Osteocyte (in vitro differentiated cells): ENCODE data around the gene RIMBP2. TPM values are rescaled to one million over a fixed set of nuclear protein-coding genes. Genes with fewer than 3 reads are reported as not detected.

ENCODE experiments used
- DNase-seq: peaks from one replicate; pipeline ENCODE4 v3.0.0; 2021; ENCODE audit warnings: mixed read lengths; ENCODE audit not compliant: unreplicated experiment; ENCODE audit errors: extremely low spot score
- H3K27ac Mint-ChIP-seq: one replicate; pipeline ENCODE4 v1.8.0; 2021; ENCODE audit warnings: mild to moderate bottlenecking, mixed read lengths; ENCODE audit not compliant: unreplicated experiment
- H3K27me3 Mint-ChIP-seq: one replicate; pipeline ENCODE4 v1.8.0; 2021; ENCODE audit warnings: mixed read lengths; ENCODE audit not compliant: unreplicated experiment
- H3K36me3 Mint-ChIP-seq: one replicate; pipeline ENCODE4 v1.8.0; 2021; ENCODE audit warnings: mixed read lengths; ENCODE audit not compliant: unreplicated experiment
- H3K4me1 Mint-ChIP-seq: one replicate; pipeline ENCODE4 v1.8.0; 2021; ENCODE audit warnings: mixed read lengths; ENCODE audit not compliant: unreplicated experiment
- H3K4me3 Mint-ChIP-seq: one replicate; pipeline ENCODE4 v1.8.0; 2021; ENCODE audit warnings: mild to moderate bottlenecking, moderate library complexity, mixed read lengths; ENCODE audit not compliant: unreplicated experiment
- H3K9me3 Mint-ChIP-seq: one replicate; pipeline ENCODE4 v1.8.0; 2021; ENCODE audit warnings: mixed read lengths; ENCODE audit not compliant: unreplicated experiment
- total RNA-seq: library from RNA; stranded (reverse); gene quantifications from 2 replicates; pipeline ENCODE4 v1.2.1, GENCODE V29; 2021
- TF ChIP-seq, protein P1 (sequence below): fragments of 200-600 bp; sonication (generic); IDR thresholded peaks from 2 replicates; pipeline ENCODE4 v1.5.0; 2021; ENCODE audit warnings: antibody characterized with exemption, mild to moderate bottlenecking, moderate library complexity

The RIMBP2 gene
- total RNA-seq, 1 donor from 2014 or later: 0.13 TPM

DNA sequence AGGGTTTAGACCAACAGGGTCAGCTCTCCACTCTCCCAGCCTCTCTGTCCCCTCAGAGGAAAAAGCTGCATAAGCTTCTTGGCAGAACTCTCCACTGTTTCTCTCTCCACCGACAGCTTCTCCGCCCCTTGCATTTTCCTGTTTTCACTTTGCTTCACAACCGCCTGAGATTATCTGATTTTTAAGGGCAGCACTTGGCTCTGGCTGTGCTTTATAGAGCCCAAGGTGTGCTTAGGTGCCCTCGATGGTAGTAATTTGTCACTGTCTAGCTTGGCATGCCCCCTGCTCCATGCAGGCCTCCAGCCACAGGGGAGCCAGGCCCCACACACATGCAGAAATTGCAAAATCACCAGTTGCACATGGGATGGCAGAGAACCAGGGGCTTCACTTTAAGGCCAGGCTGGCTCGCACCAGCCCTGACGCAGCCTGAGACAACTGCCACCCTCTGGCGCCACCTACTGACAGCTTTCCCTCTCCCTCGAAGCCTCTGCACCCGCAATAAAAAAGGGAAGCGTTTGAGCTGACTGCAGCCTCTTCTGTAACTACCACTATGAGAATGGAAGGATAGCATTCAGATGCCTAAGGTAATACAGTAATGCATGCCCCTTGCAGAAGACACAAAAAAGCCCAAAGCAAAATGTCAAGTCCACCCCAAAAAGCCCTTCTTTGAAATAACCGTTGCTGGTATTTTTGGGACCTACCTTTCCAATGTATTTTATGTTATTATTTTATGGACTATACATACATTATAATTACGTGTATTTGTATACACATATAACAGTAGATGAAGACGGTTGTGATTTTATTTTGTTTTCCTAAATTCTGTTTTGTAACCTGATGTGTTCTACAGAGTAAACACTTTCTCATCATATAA, 32.0 kb upstream of the RIMBP2 start:
- TF ChIP-seq, protein P1, sequence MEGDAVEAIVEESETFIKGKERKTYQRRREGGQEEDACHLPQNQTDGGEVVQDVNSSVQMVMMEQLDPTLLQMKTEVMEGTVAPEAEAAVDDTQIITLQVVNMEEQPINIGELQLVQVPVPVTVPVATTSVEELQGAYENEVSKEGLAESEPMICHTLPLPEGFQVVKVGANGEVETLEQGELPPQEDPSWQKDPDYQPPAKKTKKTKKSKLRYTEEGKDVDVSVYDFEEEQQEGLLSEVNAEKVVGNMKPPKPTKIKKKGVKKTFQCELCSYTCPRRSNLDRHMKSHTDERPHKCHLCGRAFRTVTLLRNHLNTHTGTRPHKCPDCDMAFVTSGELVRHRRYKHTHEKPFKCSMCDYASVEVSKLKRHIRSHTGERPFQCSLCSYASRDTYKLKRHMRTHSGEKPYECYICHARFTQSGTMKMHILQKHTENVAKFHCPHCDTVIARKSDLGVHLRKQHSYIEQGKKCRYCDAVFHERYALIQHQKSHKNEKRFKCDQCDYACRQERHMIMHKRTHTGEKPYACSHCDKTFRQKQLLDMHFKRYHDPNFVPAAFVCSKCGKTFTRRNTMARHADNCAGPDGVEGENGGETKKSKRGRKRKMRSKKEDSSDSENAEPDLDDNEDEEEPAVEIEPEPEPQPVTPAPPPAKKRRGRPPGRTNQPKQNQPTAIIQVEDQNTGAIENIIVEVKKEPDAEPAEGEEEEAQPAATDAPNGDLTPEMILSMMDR: peak; percentile 92
- H3K9me3 Mint-ChIP-seq: no peaks in the 10 kb centered on the region
- no peak overlapping the region for H3K4me3 Mint-ChIP-seq
- H3K27ac Mint-ChIP-seq: no peak overlapping the region
- H3K27me3 Mint-ChIP-seq: peaks cover 18% of the 10 kb centered on the region
- no peaks in the 10 kb centered on the region for H3K36me3 Mint-ChIP-seq
- DNase-seq: peak; percentile 91
- H3K4me1 Mint-ChIP-seq: no peaks in the 10 kb centered on the region

DNA sequence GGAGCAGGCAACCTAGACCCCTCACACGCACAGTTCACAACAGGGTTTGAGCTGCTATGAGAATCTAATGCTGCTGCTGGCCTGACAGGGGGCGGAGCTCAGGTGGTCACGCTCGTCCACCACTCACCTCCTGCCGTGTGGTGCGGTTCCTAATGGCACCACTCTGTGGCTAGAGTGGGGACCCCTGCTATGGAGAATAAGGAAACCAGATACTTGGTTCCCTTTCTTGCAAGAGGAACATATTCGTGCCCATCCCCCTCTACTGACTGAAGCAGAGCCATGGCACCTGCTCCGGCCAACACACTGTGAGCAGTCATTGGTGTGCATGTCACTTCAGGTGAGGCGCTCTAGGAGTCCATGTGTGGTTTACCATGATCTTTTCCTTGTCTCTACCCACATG, 30.4 kb upstream of the RIMBP2 start:
- Mint-ChIP-seq H3K9me3 (no peaks in the 10 kb centered on the region), H3K4me1 (no peaks in the 10 kb centered on the region), H3K36me3 (no peaks in the 10 kb centered on the region), H3K27me3 (peaks cover 18% of the 10 kb centered on the region), H3K4me3 (no peak overlapping the region), H3K27ac (no peak overlapping the region)
- DNase-seq: no peak
- TF ChIP-seq, protein P1: no peak

DNA sequence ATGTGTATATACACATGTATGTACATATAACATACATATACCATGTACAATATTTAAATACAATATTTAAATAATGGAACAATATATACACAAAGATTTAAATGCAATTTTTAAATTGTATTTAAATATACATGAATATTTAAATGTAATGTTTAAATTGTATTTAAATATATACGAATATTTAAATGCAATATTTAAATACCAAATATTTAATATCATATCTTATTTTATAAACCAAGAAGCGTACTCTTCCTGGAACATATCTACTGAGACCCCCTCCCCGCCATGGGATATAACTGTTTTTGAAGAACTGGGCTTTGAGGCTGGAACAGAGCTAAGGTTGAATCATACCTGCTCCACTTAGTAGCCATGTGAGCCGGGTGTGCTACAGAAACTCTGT, 29.8 kb upstream of the RIMBP2 start:
- Mint-ChIP-seq H3K4me1 (no peaks in the 10 kb centered on the region), H3K9me3 (peaks cover 5% of the 10 kb centered on the region), H3K36me3 (no peaks in the 10 kb centered on the region), H3K4me3 (no peak overlapping the region), H3K27ac (no peak overlapping the region), H3K27me3 (peaks cover 16% of the 10 kb centered on the region)
- TF ChIP-seq, protein P1: no peak
- DNase-seq: no peak

DNA sequence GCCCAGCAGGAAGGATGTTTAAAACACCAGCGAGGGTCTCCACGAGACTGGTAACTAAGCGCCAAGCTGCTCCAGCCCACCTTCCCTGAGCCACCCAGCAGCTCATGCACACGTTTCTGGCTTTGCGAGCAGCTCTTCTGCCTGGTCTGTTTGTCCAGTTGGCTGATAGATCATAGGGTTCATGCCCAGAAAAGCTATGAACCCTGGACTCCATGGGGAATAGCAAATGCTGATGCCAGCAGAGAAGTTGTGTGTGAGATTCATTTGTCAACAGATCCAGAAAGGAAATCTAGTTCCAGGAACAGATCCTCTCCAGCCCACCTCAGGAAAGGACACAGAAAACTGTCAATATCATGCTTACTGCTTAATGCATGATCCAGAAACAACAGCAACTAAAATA, 28.2 kb upstream of the RIMBP2 start:
- H3K27ac Mint-ChIP-seq: no peak overlapping the region
- H3K36me3 Mint-ChIP-seq: no peaks in the 10 kb centered on the region
- H3K27me3 Mint-ChIP-seq: peaks cover 8% of the 10 kb centered on the region
- DNase-seq: no peak
- TF ChIP-seq, protein P1: no peak
- no peak overlapping the region for H3K4me3 Mint-ChIP-seq
- no peaks in the 10 kb centered on the region for H3K4me1 Mint-ChIP-seq
- peaks cover 5% of the 10 kb centered on the region for H3K9me3 Mint-ChIP-seq

DNA sequence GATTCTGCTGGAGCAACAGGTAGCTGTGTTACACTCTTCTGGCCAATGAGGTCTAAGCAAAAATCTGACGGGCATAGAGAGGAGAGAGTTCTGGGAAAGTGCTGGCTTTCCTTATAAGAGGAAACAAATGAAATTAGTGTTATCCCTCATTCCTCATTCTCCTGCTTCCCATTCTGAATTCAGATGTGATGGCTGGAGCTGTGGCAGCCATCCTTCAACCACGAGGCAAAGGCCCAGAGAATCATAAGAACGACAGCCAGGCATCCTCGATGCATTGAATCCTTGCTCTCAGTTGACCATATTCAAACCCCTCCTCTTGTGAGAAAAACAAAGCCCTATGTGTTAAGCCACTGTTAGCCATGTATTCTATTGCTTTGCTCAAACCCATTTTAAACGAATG, 27.5 kb upstream of the RIMBP2 start:
- DNase-seq: no peak
- H3K27me3 Mint-ChIP-seq: peaks cover 8% of the 10 kb centered on the region
- H3K9me3 Mint-ChIP-seq: peaks cover 5% of the 10 kb centered on the region

More for the DNA sequence above, 27.5 kb upstream of the RIMBP2 start:
- TF ChIP-seq, protein P1: no peak
- no peaks in the 10 kb centered on the region for H3K36me3 Mint-ChIP-seq
- H3K4me3 Mint-ChIP-seq: no peak overlapping the region
- H3K4me1 Mint-ChIP-seq: no peaks in the 10 kb centered on the region
- no peak overlapping the region for H3K27ac Mint-ChIP-seq
